H1 (cell line): ENCODE results near the gene DCXR. TPM values are rescaled to one million over a fixed set of nuclear protein-coding genes. Genes with fewer than 3 reads are reported as not detected.

Experiments used
- CTCF ChIA-PET: fragments of 300-600 bp; sonication (Branson Sonifier 250); formaldehyde crosslinking; loops from one replicate; lab custom pipeline; 2021; ENCODE audit not compliant: partially characterized antibody; lab: Charles Lee
- POLR2A ChIA-PET: fragments of 300-600 bp; sonication (Branson Sonifier 250); formaldehyde crosslinking; loops from one replicate; lab custom pipeline; 2021; ENCODE audit warnings: inconsistent platforms; ENCODE audit not compliant: partially characterized antibody; lab: Charles Lee
- DNase-seq, 2 experiments: peaks; one replicate each; pipeline versions ENCODE4 v3.0.0 to v3.0.0-alpha.2; 2010 to 2022; ENCODE audit warnings: low spot score in 2 of 2, low read depth in 1 of 2, mixed read lengths in 1 of 2
- FAIRE-seq: peaks from 2 replicates; lab custom pipeline; 2011; peaks lifted over from hg19 to GRCh38; lab: Jason Lieb, UNC
- H2AFZ ChIP-seq: 2 replicates; pipeline ENCODE4 v1.8.1; 2012; ENCODE audit warnings: low read length, inconsistent platforms
- H2AK5ac ChIP-seq: 2 replicates; pipeline ENCODE4 v1.6.1; 2013; ENCODE audit warnings: low read depth, low read length
- H2BK120ac ChIP-seq: replicated peaks from 2 replicates; pipeline ENCODE3; 2013; ENCODE audit warnings: low read depth, low read length, inconsistent platforms
- H2BK12ac ChIP-seq: 2 replicates; pipeline ENCODE4 v1.6.1; 2013; ENCODE audit warnings: low read depth, low read length
- H2BK15ac ChIP-seq: 2 replicates; pipeline ENCODE4 v1.6.1; 2013; ENCODE audit warnings: low read length
- H2BK20ac ChIP-seq: 2 replicates; pipeline ENCODE4 v1.6.1; 2013; ENCODE audit warnings: low read length
- H2BK5ac ChIP-seq: 2 replicates; pipeline ENCODE4 v1.6.1; 2013; ENCODE audit warnings: low read depth, low read length
- H3K14ac ChIP-seq: 2 replicates; pipeline ENCODE4 v1.6.1; 2013; ENCODE audit warnings: inconsistent platforms; ENCODE audit not compliant: insufficient read length
- H3K18ac ChIP-seq: 2 replicates; pipeline ENCODE4 v1.6.1; 2013; ENCODE audit warnings: low read length; ENCODE audit errors: extremely low read depth
- H3K23ac ChIP-seq: 2 replicates; pipeline ENCODE4 v1.6.1; 2013; ENCODE audit warnings: inconsistent platforms; ENCODE audit not compliant: insufficient read length
- H3K23me2 ChIP-seq: 2 replicates; pipeline ENCODE4 v1.6.1; 2013; ENCODE audit warnings: low read depth, low read length
- H3K27ac ChIP-seq: 2 replicates; pipeline ENCODE4 v1.6.1; 2011; ENCODE audit warnings: low read depth, low read length, inconsistent platforms
- H3K27me3 ChIP-seq, 4 experiments: replicated peaks in 1 of 4; 1 replicate in 1 of 4; 2 replicates in 3 of 4; pipeline versions ENCODE4 v1.6.1 to v1.8.1; 2011 to 2013; ENCODE audit warnings: low read length in 3 of 4, mild to moderate bottlenecking in 3 of 4, inconsistent platforms in 2 of 4, mixed read lengths in 2 of 4, moderate library complexity in 1 of 4; ENCODE audit not compliant: control insufficient read depth in 3 of 4, insufficient read depth in 3 of 4; ENCODE audit errors: extremely low read depth in 1 of 4
- H3K36me3 ChIP-seq, 4 experiments: 2 replicates each; pipeline versions ENCODE4 v1.6.1 to v1.8.1; 2011 to 2013; ENCODE audit warnings: mild to moderate bottlenecking in 4 of 4, low read length in 3 of 4, moderate library complexity in 2 of 4, control low read depth in 1 of 4, inconsistent platforms in 1 of 4; ENCODE audit not compliant: insufficient read depth in 4 of 4, control insufficient read depth in 2 of 4
- H3K4ac ChIP-seq: replicated peaks from 2 replicates; pipeline ENCODE3; 2013; ENCODE audit warnings: low read length, low read depth, mixed read lengths, inconsistent platforms; ENCODE audit not compliant: insufficient read length
- H3K4me1 ChIP-seq, 4 experiments: replicated peaks in 1 of 4; 1 replicate in 1 of 4; 2 replicates in 3 of 4; pipeline versions ENCODE4 v1.6.1 to v1.8.1; 2011 to 2013; ENCODE audit warnings: low read length in 3 of 4, inconsistent platforms in 2 of 4, mixed read lengths in 1 of 4; ENCODE audit not compliant: insufficient read depth in 4 of 4, control insufficient read depth in 3 of 4
- H3K4me2 ChIP-seq, 2 experiments: 2 replicates each; pipeline versions ENCODE4 v1.6.1 to v1.8.1; 2011 to 2013; ENCODE audit warnings: low read depth in 2 of 2, low read length in 2 of 2, control low read depth in 1 of 2, inconsistent platforms in 1 of 2, mild to moderate bottlenecking in 1 of 2; ENCODE audit not compliant: insufficient read depth in 1 of 2
- H3K4me3 ChIP-seq, 4 experiments: fragments of 200-600, 300-600 bp in 1 of 4; sonication (generic), shearing (Covaris generic), sonication (Bioruptor Twin) in 1 of 4; 2 replicates each; pipeline versions ENCODE4 v1.5.1 to v1.8.1; 2011 to 2016; ENCODE audit warnings: low read length in 4 of 4, low read depth in 3 of 4, control low read depth in 2 of 4, inconsistent platforms in 2 of 4, mild to moderate bottlenecking in 2 of 4, mixed read lengths in 1 of 4, moderate library complexity in 1 of 4; ENCODE audit not compliant: insufficient read depth in 2 of 4; ENCODE audit errors: extremely low read depth in 1 of 4
- H3K56ac ChIP-seq: replicated peaks from 2 replicates; pipeline ENCODE3; 2013; ENCODE audit warnings: low read depth, mild to moderate bottlenecking, mixed read lengths, low read length, inconsistent platforms; ENCODE audit not compliant: insufficient read length
- H3K79me1 ChIP-seq: 2 replicates; pipeline ENCODE4 v1.6.1; 2013; ENCODE audit warnings: low read depth, low read length, control low read depth
- H3K79me2 ChIP-seq, 2 experiments: 2 replicates each; pipeline versions ENCODE4 v1.6.1 to v1.8.1; 2012 to 2013; ENCODE audit warnings: low read length in 2 of 2, mild to moderate bottlenecking in 2 of 2, inconsistent platforms in 1 of 2; ENCODE audit not compliant: insufficient read depth in 2 of 2, control insufficient read depth in 1 of 2
- H3K9ac ChIP-seq, 4 experiments: replicated peaks in 1 of 4; 1 replicate in 1 of 4; 2 replicates in 3 of 4; pipeline versions ENCODE4 v1.6.1 to v1.8.1; 2011 to 2013; ENCODE audit warnings: low read depth in 3 of 4, low read length in 3 of 4, control low read depth in 2 of 4, mild to moderate bottlenecking in 2 of 4, moderate library complexity in 2 of 4, inconsistent platforms in 1 of 4; ENCODE audit errors: extremely low read depth in 1 of 4
- H3K9me3 ChIP-seq, 2 experiments: 2 replicates each; pipeline versions ENCODE4 v1.6.1 to v1.8.1; 2012 to 2013; ENCODE audit warnings: mild to moderate bottlenecking in 2 of 2, moderate library complexity in 2 of 2, control low read depth in 1 of 2, inconsistent platforms in 1 of 2, low read depth in 1 of 2, low read length in 1 of 2, mixed read lengths in 1 of 2; ENCODE audit not compliant: insufficient read depth in 2 of 2
- H4K20me1 ChIP-seq, 2 experiments: replicated peaks in 1 of 2; 2 replicates each; pipeline versions ENCODE3 to v1.8.1; 2011 to 2013; ENCODE audit warnings: inconsistent platforms in 2 of 2, low read length in 2 of 2, mild to moderate bottlenecking in 1 of 2; ENCODE audit not compliant: insufficient read depth in 2 of 2, control insufficient read depth in 1 of 2
- H4K5ac ChIP-seq: 2 replicates; pipeline ENCODE4 v1.6.1; 2013; ENCODE audit warnings: low read length, low read depth, mixed read lengths, inconsistent platforms; ENCODE audit not compliant: insufficient read length
- H4K8ac ChIP-seq: 2 replicates; pipeline ENCODE4 v1.8.0; 2013; ENCODE audit warnings: mild to moderate bottlenecking, moderate library complexity, low read length, inconsistent platforms; ENCODE audit not compliant: insufficient read depth; ENCODE audit errors: extremely low read depth
- H4K91ac ChIP-seq: replicated peaks from 2 replicates; pipeline ENCODE3; 2013; ENCODE audit warnings: low read length, mixed read lengths, inconsistent platforms; ENCODE audit not compliant: insufficient read length
- BACH1 ChIP-seq: IDR thresholded peaks from 2 replicates; pipeline ENCODE4 v1.6.1; 2012; ENCODE audit warnings: low read length, improper control_type of control experiment
- KDM4A ChIP-seq: IDR thresholded peaks from one replicate; pipeline ENCODE4 v1.7.1; 2012; ENCODE audit warnings: low read depth, mild to moderate bottlenecking, moderate library complexity, low read length, inconsistent platforms; ENCODE audit not compliant: severe bottlenecking
- TBP ChIP-seq: IDR thresholded peaks from 2 replicates; pipeline ENCODE4 v1.6.1; 2011; ENCODE audit warnings: low read depth, low read length, improper control_type of control experiment
- WGBS, 2 experiments: shearing (Covaris generic) in 1 of 2; methylation state at CpG; one replicate each; pipeline versions ENCODE4 v1.1.6 to v1.1.7; 2013 to 2015; ENCODE audit warnings: low lambda C conversion rate in 2 of 2, mixed read lengths in 2 of 2, inconsistent platforms in 1 of 2, low coverage in 1 of 2, missing lambda C conversion rate in 1 of 2; ENCODE audit not compliant: insufficient replicate concordance in 2 of 2, insufficient coverage in 1 of 2, insufficient read length in 1 of 2; ENCODE audit errors: extremely low coverage in 1 of 2, missing lambda C conversion rate in 1 of 2; 5-methylcytosine and 5-hydroxymethylcytosine counted together
- polyA plus RNA-seq, 7 experiments: library from polyadenylated mRNA; depleted of rRNA in 3 of 7; stranded (reverse) in 5 of 7; unstranded in 2 of 7; fragments of >200 nt in 5 of 7; fragments of 200-250 nt in 2 of 7; gene quantifications; 1 replicate in 5 of 7; 2 replicates in 1 of 7; 4 replicates in 1 of 7; pipeline versions ENCODE4 v1.2.1 to v1.2.3, GENCODE V29; 2011 to 2013; ENCODE audit warnings: missing spikeins in 2 of 7, mixed read lengths in 2 of 7
- total RNA-seq: library from RNA; stranded (reverse); fragmentation: NEBNext Ultra II Directional; extraction: Animal tissue kit (Norgen Biotek cat#: 25700); gene quantifications from 2 replicates; pipeline ENCODE4 v1.2.1, GENCODE V29; 2021

The DCXR gene
- total and polyA plus RNA-seq, 2 of the 8 experiments (the other 6 are each of a cell fraction or from before 2014, with no cell fraction given): 96.3 to 212 TPM

- peaks cover 3% of the 10 kb centered on the region for H3K79me1 ChIP-seq
- H2BK12ac ChIP-seq: no peak overlapping the region
- H4K5ac ChIP-seq: no peak overlapping the region
- H3K4me2 ChIP-seq: no peak overlapping the region
- H3K56ac ChIP-seq: no peak overlapping the region
- no peaks in the 10 kb centered on the region for H3K27me3 ChIP-seq
- no peak overlapping the region for H4K91ac ChIP-seq
- no peak overlapping the region for H3K27ac ChIP-seq
- H4K8ac ChIP-seq: no peak overlapping the region
- no peak overlapping the region for H3K23ac ChIP-seq
- H3K79me2 ChIP-seq: no peaks in the 10 kb centered on the region
- 0 out of 2 replicates have a peak, but pooled peaks cover 1% of the 10 kb centered on the region for H3K23me2 ChIP-seq
- no peak overlapping the region for H3K14ac ChIP-seq
- H3K36me3 ChIP-seq: no peaks in the 10 kb centered on the region; a peak in 2 of 8 replicates
- H3K4me1 ChIP-seq: peaks cover 0 to 1% (median 0%) of the 10 kb centered on the region in 4 experiments; a peak in 1 of 7 replicates
- no peak overlapping the region for H3K9ac ChIP-seq
- H2AFZ ChIP-seq: no peak overlapping the region
- H3K4me3 ChIP-seq: no peak overlapping the region
- H2BK5ac ChIP-seq: no peak overlapping the region
- POLR2A ChIA-PET: interaction anchor here (1.5 to 3.2 kb wide), 4 partner anchors 9 to 18 kb away, joined by 5 to 13 read pairs (median 6); partner anchors contain the start of genes CENPX and LRRC45
- H2BK15ac ChIP-seq: no peak overlapping the region
- H3K4ac ChIP-seq: no peak overlapping the region
- DNase-seq (no peak), FAIRE-seq (no peak)
- CTCF ChIA-PET: interaction anchor here (1.0 to 3.4 kb wide), 7 partner anchors 11 to 55 kb away, joined by 3 to 16 read pairs (median 5); no protein-coding TSS in a partner anchor
- H3K18ac ChIP-seq: no peak overlapping the region
- no peak overlapping the region for H2AK5ac ChIP-seq
- WGBS, 2 experiments: 96% methylated on average over 19 of the region's 28 CpGs; no CpG with 5 or more reads in 1 of the 2 experiments
- H3K9me3 ChIP-seq: no peaks in the 10 kb centered on the region
- H2BK20ac ChIP-seq: no peak overlapping the region
- no peak overlapping the region for H2BK120ac ChIP-seq
- H4K20me1 ChIP-seq: peaks cover 3 to 7% of the 10 kb centered on the region in 2 experiments
- TF ChIP-seq BACH1 (no peak), TBP (no peak), KDM4A (no peak)
Measured at GRCh38 chr17:82008941-82009405, 28.5 kb downstream of the DCXR start.
